Retinal pigment epithelial cell (primary cell): Measurements from ENCODE around the gene IP6K3.

Experiments
- DNase-seq: peaks from one replicate; pipeline ENCODE4 v3.0.0-alpha.2; 2010; ENCODE audit warnings: low read depth
- H3K4me3 ChIP-seq: 2 replicates; pipeline ENCODE4 v1.5.1; 2011; ENCODE audit warnings: mild to moderate bottlenecking, low read length, control low read depth, moderate library complexity
- TF ChIP-seq, protein P1 (sequence below): conservative IDR thresholded peaks from 2 replicates; pipeline ENCODE4 v1.5.1; 2011; ENCODE audit warnings: low read depth, low read length, control low read depth, inconsistent platforms

IP6K3 gene

DNA sequence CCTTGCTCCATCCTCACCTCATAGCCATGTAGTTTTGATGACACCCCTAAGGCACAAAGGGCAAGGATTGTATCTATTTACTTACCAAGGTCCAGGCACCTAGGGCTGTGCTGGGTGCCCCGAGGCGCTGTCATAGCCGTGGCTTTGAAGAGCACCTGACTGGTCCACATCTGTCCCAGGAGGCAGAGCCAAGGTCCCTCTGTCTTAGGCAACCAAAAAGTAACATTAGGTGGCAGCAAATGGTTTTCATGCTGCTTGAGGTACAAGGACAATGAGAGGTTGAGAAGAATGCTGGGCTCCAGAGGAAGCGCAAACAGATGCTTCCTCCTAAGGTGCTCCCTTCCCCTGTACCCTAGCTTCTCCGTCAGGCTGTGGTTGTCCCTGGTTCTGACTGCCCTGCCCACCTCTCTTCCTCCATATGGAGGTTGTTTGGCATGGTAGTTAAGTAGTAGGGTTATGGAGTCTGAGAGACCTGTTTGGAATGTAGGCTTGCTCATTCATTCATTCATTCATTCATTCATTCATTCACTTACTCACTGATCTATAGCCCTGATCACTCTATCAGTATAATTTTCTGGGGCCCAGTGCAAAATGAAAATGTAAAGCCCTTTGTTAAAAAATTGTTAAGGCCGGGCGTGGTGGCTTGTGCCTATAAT, 32.2 kb downstream of the IP6K3 start:
- TF ChIP-seq, protein P1, sequence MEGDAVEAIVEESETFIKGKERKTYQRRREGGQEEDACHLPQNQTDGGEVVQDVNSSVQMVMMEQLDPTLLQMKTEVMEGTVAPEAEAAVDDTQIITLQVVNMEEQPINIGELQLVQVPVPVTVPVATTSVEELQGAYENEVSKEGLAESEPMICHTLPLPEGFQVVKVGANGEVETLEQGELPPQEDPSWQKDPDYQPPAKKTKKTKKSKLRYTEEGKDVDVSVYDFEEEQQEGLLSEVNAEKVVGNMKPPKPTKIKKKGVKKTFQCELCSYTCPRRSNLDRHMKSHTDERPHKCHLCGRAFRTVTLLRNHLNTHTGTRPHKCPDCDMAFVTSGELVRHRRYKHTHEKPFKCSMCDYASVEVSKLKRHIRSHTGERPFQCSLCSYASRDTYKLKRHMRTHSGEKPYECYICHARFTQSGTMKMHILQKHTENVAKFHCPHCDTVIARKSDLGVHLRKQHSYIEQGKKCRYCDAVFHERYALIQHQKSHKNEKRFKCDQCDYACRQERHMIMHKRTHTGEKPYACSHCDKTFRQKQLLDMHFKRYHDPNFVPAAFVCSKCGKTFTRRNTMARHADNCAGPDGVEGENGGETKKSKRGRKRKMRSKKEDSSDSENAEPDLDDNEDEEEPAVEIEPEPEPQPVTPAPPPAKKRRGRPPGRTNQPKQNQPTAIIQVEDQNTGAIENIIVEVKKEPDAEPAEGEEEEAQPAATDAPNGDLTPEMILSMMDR: no peak
- no peak for DNase-seq
- H3K4me3 ChIP-seq: no peak overlapping the region

DNA sequence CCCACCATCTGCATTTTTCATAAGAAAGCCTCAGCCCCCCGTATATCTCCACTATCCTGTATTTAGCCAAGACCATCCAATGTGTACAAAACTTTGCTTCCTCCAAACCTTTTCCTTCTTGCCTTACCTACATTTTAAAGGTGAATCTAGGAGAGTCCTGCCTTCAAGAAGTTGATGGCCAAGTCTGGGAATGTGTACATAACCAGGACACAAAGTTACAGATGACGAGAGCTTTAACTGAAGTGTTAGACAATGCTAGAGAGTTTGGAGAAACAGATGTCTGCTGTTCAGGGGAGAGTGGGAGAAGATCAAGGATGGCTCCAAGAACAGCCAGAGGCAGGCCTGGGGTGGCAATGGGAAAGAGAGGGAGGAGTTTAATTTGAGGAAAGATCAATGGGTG, 32.9 kb downstream of the IP6K3 start:
- no peak for DNase-seq
- H3K4me3 ChIP-seq: no peak overlapping the region
- TF ChIP-seq, protein P1: no peak

DNA sequence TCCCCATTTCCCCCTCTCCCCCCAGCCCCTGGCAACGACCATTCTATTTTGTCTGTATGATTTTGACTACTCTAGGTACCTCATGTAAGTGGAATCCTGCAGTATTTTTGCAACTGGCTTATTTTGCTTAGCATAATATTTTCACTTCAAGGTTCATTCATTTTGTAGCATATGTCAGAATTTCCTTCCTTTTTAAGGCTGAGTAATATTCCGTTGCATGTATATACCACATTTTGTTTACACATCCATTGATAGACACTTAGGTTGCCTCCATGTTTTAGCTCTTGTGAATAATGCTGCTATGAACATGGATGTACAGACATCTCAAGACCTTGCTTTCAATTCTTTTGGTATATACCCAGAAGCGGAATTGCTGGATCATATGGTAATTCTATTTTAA, 33.8 kb downstream of the IP6K3 start:
- DNase-seq: no peak
- TF ChIP-seq, protein P1: no peak
- no peak overlapping the region for H3K4me3 ChIP-seq

DNA sequence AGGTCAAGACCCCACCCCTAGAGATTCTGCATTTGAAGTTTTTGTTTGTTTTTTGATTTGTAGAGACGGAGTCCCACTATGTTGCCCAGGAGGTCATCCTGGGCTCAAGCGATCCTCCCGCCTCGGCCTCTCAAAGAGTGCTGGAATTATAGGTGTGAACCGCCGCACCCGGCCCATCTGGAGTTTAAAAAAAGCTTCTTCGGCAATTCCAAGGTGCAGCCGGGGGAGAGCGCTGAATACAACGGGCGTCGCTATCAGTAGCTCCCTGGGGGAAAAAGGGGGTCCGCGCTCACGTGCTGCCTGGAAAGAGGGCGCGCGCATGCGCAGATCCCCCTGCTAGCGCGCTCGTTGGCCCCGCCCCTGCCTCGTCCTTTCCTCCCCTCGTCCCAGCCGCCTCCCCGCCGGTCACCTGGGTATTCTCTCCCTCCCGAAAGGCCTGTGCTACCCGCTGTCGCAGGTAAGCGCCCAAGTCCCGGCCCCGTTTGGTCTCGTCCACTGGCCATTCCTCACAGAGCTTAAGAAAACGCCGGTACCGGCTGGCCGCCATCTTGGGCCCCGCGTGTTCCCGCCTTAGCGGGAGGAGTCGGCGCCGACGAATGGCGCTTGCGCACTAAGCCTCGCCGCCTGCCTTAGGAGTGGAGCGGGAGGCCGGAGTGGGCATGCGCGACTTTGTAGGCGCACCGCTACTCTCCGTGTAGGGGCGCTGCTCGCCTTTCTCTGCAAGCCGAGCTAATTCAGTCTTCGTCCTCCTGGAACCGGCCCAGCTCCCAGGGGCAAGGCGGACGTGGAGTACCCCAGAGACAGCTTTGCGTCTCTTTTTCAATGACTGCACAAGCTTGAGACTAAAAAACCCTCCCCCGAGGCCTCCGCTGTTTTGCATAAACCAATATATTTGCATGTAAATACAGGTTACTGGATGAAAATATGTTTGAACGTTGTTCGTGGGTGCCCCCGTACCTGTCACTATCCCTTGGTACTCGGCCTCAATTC, 35.3 kb downstream of the IP6K3 start, which contains the start of gene UQCC2:
Gene UQCC2, minus strand, starts transcription at position 561 of the 990 bp plus-strand sequence. Its CDS starts 14 bp downstream, at position 547.
- TF ChIP-seq, protein P1: peak; percentile 61
- peak within 1 kb of the TSS; percentile 90 for H3K4me3 ChIP-seq
- peak; percentile 79 for DNase-seq

DNA sequence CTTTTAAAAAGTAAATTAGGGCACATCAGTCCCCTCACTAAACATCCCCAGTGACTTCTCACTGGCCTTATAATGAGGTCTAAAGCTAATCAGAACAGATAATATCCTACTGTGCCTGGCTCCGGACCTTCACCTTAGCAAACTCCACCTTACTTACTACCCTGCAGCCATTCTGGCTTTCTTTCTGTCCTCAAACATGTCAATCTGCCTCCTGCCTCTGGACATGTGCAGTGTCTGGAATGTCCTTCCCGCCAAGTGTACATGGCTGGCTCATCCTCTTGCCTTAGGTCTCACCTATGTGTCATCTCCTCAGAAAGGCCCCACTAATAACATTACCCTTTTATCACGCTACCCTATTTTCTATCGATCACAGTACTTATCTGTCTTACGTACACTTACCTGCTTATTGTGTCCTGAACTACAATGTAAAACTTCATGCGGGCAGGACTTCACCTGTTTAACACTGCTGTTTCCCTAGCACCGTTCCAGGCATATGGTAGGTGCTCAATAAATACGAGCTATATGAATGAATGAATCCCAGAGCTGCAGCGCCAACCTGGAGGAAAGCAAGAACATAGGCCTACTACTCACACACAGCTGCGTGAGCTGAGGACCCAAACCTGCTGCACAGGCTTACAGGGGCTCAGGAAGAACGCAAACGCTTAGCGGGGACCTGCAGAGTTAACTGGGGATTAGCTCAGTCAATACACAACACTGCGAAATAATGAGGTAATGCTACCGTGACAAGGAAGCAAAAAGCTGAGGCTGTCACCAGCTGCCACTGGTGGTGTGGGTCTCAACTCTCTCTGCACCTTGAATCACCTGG, 36.2 kb downstream of the IP6K3 start:
- peak overlapping the region; percentile 90 for H3K4me3 ChIP-seq
- no peak for DNase-seq
- TF ChIP-seq, protein P1: no peak

DNA sequence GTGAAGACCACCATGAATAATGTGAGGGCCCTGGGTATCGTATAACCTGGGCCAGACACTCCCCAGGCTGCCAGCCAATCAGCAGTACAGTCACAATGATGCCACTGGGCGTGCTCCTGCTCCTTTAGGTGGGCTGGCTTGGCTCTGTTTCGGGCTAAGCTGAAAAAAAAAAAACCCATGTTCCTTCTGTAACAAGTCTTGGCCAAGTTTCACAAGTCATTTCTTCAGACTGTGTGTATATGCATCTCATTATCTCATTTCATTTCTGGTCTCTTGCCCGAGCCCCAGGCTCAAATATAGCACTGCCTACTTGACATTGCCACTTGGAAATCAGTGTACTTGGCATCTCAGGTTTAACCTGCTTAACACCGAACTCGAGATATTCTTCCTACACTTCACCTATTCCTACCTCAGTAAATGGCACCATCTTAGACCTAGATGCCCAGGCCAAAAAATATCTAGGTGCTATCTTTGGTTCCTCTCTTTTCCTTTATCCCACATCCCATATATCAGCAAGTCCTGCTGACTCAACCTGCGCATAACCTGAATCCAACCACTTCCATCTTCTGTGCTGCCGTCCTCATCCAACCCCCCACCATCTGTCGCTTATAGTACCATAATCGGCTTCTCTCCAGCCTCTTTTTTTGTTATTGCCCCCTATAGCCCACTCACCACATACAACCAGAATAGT, 37.0 kb downstream of the IP6K3 start:
- no peak for DNase-seq
- TF ChIP-seq, protein P1: no peak
- no peak overlapping the region for H3K4me3 ChIP-seq
